GM12872 (cell line): ENCODE data around the gene DPEP2.

Experiments used
- TF ChIP-seq, protein P1 (sequence below): IDR thresholded peaks from 3 replicates; pipeline ENCODE4 v1.5.1; 2011; ENCODE audit warnings: low read depth, mild to moderate bottlenecking, low read length, moderate library complexity; ENCODE audit not compliant: insufficient read depth

The DPEP2 gene

DNA sequence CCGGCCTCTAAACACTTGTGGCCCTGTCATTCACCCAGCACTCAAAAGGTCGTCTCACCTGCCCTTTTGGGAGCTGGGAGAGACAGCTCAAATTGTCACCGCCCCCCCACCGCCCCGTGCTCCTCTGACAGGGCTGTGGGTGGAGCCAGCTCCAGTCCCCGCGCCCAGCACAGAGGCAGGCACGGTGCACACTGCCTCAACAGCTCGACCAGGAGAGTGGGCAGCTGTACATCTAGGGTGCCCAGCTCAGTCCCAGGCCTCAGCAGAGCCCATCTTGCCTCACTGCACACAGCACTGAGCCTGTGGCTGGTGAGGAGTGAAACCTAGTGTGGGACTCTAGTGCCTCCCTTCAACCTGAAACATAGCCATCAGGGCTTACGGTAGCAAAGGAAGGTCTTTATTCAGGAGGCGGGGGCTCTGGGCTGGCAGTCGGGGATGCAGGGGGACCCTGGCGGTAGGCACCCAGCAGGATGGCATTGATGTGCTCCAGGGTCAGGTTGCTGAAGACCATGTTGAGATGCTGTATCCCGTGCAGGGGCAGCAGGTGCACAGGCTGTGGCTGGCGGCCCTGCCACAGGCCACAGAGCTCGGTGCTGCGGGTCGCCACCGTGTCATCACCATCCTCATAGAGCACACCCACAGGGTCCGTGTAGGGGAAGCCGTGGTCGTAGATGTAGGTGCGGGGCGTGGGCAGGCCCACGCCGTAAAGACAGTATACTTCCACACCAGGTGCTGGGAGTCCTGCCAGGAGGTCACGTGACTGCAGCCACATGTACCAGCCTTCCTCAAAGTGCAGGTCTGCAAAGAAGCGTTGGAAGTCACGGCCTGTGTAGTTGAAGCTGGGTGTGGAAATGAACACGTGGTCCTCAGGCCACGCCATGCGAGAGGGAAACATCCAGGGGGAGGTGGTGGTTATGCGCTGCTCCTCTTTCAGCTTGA, 59.5 kb downstream of the DPEP2 start:
- TF ChIP-seq, protein P1, sequence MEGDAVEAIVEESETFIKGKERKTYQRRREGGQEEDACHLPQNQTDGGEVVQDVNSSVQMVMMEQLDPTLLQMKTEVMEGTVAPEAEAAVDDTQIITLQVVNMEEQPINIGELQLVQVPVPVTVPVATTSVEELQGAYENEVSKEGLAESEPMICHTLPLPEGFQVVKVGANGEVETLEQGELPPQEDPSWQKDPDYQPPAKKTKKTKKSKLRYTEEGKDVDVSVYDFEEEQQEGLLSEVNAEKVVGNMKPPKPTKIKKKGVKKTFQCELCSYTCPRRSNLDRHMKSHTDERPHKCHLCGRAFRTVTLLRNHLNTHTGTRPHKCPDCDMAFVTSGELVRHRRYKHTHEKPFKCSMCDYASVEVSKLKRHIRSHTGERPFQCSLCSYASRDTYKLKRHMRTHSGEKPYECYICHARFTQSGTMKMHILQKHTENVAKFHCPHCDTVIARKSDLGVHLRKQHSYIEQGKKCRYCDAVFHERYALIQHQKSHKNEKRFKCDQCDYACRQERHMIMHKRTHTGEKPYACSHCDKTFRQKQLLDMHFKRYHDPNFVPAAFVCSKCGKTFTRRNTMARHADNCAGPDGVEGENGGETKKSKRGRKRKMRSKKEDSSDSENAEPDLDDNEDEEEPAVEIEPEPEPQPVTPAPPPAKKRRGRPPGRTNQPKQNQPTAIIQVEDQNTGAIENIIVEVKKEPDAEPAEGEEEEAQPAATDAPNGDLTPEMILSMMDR, result no peak
